Nephron progenitor cell (in vitro differentiated cells): ENCODE data around the gene ACTR3C.

ENCODE experiments used
- DNase-seq: peaks from one replicate; pipeline ENCODE4 v3.0.0; 2021
- H3K27ac Mint-ChIP-seq: 2 replicates; pipeline ENCODE4 v1.8.0; 2021; ENCODE audit warnings: mild to moderate bottlenecking, moderate library complexity, mixed read lengths
- H3K27me3 Mint-ChIP-seq: 2 replicates; pipeline ENCODE4 v1.8.0; 2021; ENCODE audit warnings: mild to moderate bottlenecking, low read depth, mixed read lengths; ENCODE audit not compliant: poor library complexity
- H3K36me3 Mint-ChIP-seq: 2 replicates; pipeline ENCODE4 v1.8.0; 2021; ENCODE audit warnings: low read depth, mixed read lengths
- H3K4me1 Mint-ChIP-seq: 2 replicates; pipeline ENCODE4 v1.8.0; 2021; ENCODE audit warnings: mixed read lengths
- H3K4me3 Mint-ChIP-seq: 2 replicates; pipeline ENCODE4 v1.8.0; 2021; ENCODE audit warnings: mild to moderate bottlenecking, moderate library complexity, mixed read lengths
- H3K9me3 Mint-ChIP-seq: 2 replicates; pipeline ENCODE4 v1.8.0; 2021; ENCODE audit warnings: mild to moderate bottlenecking, moderate library complexity, mixed read lengths
- CTCF ChIP-seq: fragments of 200-600 bp; sonication (generic); IDR thresholded peaks from 2 replicates; pipeline ENCODE4 v1.5.0; 2021; ENCODE audit warnings: antibody characterized with exemption

ACTR3C gene

DNA sequence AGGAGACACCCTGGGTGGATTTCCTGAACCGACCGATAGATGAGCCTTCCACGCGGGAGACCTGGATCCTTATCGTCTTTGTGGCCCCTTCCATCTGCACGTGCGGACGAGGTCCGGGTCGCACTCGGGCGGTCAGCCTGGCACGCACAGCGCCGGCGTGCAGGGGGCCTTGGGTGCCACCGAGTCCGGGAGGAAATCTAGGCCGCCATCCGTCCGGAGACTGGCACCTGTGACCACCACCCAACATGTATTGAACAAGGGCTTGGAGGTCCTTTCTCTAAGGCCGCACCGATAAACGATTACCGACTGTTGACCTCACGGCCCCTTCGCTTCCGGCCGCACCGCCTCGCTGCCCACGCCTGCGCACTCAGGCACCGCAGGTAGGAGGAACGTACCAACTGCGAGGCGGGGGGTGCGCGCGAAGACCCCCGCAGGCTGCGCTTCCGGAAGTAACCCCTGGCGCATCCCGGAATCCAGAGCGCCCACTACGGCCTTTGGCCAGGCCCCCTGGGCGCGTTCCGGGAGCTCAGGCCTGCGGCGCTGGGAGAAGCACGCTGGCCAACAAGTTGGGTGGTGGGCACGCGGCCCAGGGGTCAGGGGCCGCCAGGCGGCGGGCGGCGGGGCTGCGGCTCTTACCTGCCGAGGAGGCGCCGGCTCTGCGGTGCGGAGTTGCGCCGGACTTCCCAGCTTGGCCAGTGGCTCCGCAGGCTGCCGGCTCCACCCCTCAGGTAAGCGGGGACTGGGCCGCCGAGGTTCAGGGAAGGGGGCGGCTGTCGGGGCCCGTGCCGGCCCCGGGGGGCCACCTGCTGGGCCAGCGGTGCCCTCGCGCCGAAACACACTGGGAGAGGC is at the start of gene ACTR3C, which contains the start of gene LRRC61:
Gene ACTR3C, minus strand, starts transcription at position 713 of the 849 bp plus-strand sequence. CDS start 28,249 bp downstream, outside the sequence.
Gene LRRC61, plus strand, starts transcription at position 523 of the 849 bp plus-strand sequence. CDS start 13,507 bp downstream, outside the sequence.
- DNase-seq, result no peak
- H3K9me3 Mint-ChIP-seq, result no peaks in the 10 kb centered on the region
- H3K27ac Mint-ChIP-seq, result peak within 1 kb of the TSS; percentile 97
- H3K36me3 Mint-ChIP-seq, result no peaks in the 10 kb centered on the region
- H3K27me3 Mint-ChIP-seq, result peaks cover 19% of the 10 kb centered on the region
- H3K4me3 Mint-ChIP-seq, result peak within 1 kb of the TSS; percentile 63
- no peak for TF ChIP-seq CTCF
- peaks cover 19% of the 10 kb centered on the region for H3K4me1 Mint-ChIP-seq

- Mint-ChIP-seq H3K4me1 (peaks cover 70% of the 10 kb centered on the region), H3K27ac (peak overlapping the region; percentile 81), H3K4me3 (no peak overlapping the region), H3K9me3 (no peaks in the 10 kb centered on the region), H3K36me3 (peaks cover 31% of the 10 kb centered on the region), H3K27me3 (peaks cover 3% of the 10 kb centered on the region)
- TF ChIP-seq CTCF, result no peak
- no peak for DNase-seq
These were observed 49.1 kb upstream of the ACTR3C start for GRCh38 chr7:150372271-150373048.

DNA sequence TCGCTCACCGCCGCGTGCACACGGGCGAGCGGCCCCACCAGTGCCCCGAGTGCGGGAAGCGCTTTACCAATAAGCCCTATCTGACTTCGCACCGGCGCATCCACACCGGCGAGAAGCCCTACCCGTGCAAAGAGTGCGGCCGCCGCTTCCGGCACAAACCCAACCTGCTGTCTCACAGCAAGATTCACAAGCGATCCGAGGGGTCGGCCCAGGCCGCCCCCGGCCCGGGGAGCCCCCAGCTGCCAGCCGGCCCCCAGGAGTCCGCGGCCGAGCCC is 48.6 kb upstream of the ACTR3C start:
- DNase-seq, result no peak
- H3K36me3 Mint-ChIP-seq, result peaks cover 31% of the 10 kb centered on the region
- no peak overlapping the region for H3K27ac Mint-ChIP-seq
- peaks cover 70% of the 10 kb centered on the region for H3K4me1 Mint-ChIP-seq
- no peaks in the 10 kb centered on the region for H3K9me3 Mint-ChIP-seq
- peaks cover 3% of the 10 kb centered on the region for H3K27me3 Mint-ChIP-seq
- TF ChIP-seq CTCF, result no peak
- no peak overlapping the region for H3K4me3 Mint-ChIP-seq

- peaks cover 65% of the 10 kb centered on the region for H3K4me1 Mint-ChIP-seq
- no peak overlapping the region for H3K27ac Mint-ChIP-seq
- peaks cover 3% of the 10 kb centered on the region for H3K27me3 Mint-ChIP-seq
- no peak for DNase-seq
- no peak overlapping the region for H3K4me3 Mint-ChIP-seq
- no peak for TF ChIP-seq CTCF
- no peaks in the 10 kb centered on the region for H3K9me3 Mint-ChIP-seq
- peaks cover 31% of the 10 kb centered on the region for H3K36me3 Mint-ChIP-seq
These were observed 48.0 kb upstream of the ACTR3C start for GRCh38 chr7:150371131-150371995.

- Mint-ChIP-seq H3K9me3 (no peaks in the 10 kb centered on the region), H3K4me3 (peak overlapping the region; percentile 92), H3K27me3 (no peaks in the 10 kb centered on the region), H3K27ac (peak overlapping the region; percentile 99), H3K36me3 (peaks cover 31% of the 10 kb centered on the region), H3K4me1 (peaks cover 65% of the 10 kb centered on the region)
- DNase-seq, result no peak
- no peak for TF ChIP-seq CTCF
These were observed 47.3 kb upstream of the ACTR3C start for GRCh38 chr7:150370612-150371071.
